Activated CD4-positive, alpha-beta memory T cell treated with anti-CD3 and anti-CD28 coated beads, Interleukin-2, amount 10 ng/mL, durations not matched to agents 7 days and 5 days (primary cell): ENCODE data around the gene ARVCF. TPM values are rescaled to one million over a fixed set of nuclear protein-coding genes. Genes with fewer than 3 reads are reported as not detected.

Experiments used
- CTCF ChIA-PET: fragments of 350-600 bp; sonication (Branson Sonifier 250); formaldehyde crosslinking; loops from one replicate; lab custom pipeline; 2021; ENCODE audit warnings: antibody characterized with exemption, inconsistent platforms; lab: Charles Lee
- POLR2A ChIA-PET: fragments of 350-600 bp; sonication (Branson Sonifier 250); formaldehyde crosslinking; loops from one replicate; lab custom pipeline; 2021; ENCODE audit warnings: antibody characterized with exemption; lab: Charles Lee
- DNase-seq: peaks from one replicate; pipeline ENCODE4 v3.0.0-alpha.2; 2020
- H3K27ac Mint-ChIP-seq: one replicate; pipeline ENCODE4 v1.8.0; 2021; ENCODE audit warnings: mild to moderate bottlenecking, mixed read lengths
- H3K27me3 Mint-ChIP-seq: one replicate; pipeline ENCODE4 v1.8.0; 2021; ENCODE audit warnings: mixed read lengths
- H3K36me3 Mint-ChIP-seq: one replicate; pipeline ENCODE4 v1.8.0; 2021; ENCODE audit warnings: low read depth, mixed read lengths
- H3K4me1 Mint-ChIP-seq: one replicate; pipeline ENCODE4 v1.8.0; 2021; ENCODE audit warnings: mixed read lengths
- H3K4me3 Mint-ChIP-seq: one replicate; pipeline ENCODE4 v1.8.0; 2021; ENCODE audit warnings: mild to moderate bottlenecking, mixed read lengths
- H3K9me3 Mint-ChIP-seq: one replicate; pipeline ENCODE4 v1.8.0; 2021; ENCODE audit warnings: mixed read lengths
- total RNA-seq, 2 experiments: library from RNA; stranded (reverse); gene quantifications; one replicate each; pipeline ENCODE4 v1.2.3, GENCODE V29; 2021

ARVCF gene
- total RNA-seq, 2 experiments from 2014 or later, result 0.58 to 0.71 TPM

DNA sequence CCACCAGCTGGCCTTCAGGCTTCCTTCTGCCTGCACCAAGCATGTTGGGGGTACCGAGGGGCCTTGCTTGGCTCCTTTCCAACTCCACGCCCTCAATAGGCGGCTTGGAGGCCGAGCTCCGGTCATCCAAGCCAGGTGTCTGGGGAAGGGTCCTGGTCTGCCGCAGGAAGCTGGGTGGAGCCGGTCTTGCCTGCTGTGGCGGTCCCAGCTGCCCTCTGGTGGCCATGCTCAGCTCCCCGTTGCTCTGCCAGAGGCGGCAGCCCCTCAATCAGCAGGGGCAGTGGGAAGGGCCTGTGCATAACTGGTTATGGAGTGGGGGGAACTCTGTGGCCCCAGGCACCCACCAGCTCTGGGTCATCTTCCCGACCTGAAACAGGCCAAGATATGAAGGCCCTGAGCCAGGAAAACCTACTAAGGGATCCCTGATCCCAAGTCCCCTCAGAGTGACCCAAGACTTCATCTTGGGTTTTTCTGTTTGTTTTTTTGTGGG lies 3.2 kb downstream of the ARVCF start:
- Mint-ChIP-seq H3K27me3 (peaks cover 24% of the 10 kb centered on the region), H3K27ac (no peak overlapping the region), H3K4me1 (peaks cover 11% of the 10 kb centered on the region), H3K36me3 (no peaks in the 10 kb centered on the region), H3K9me3 (no peaks in the 10 kb centered on the region), H3K4me3 (no peak overlapping the region)
- POLR2A ChIA-PET, result interaction anchor here (3.8 kb wide), 1 partner anchor 8 kb away, joined by 14 read pairs; the partner anchor contains the start of gene TANGO2
- CTCF ChIA-PET, result interaction anchor here (2.0 kb wide), 1 partner anchor 42 kb away, joined by 7 read pairs; no protein-coding TSS in a partner anchor
- DNase-seq, result no peak

DNA sequence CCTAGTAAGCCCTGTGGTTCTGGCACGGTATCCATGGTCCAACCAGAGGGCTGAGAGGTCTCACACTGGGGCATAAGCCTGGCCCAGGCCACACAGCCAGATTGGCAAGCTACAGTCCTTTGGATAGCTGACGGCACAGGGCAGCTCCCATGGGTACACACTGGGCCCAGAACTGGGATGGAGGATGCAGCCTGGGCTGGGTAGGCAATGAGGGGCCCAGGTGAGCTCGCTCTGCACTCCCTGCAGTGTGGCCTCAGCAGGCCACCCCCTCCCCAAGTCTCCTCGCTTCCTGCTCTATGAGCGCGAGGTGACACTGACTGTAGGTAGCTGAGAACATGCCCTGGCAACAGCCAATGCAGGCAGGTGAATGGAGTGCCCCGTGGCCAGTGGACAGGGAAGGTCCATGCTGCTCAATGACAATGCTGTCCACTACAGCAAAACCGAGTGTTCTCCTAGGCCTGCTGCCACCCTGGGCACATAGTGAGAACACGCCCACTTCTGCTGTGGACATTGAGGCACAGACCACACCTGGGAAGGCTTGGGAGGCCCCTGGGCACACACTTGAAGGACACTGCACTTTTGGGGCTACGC lies 3.8 kb downstream of the ARVCF start:
- CTCF ChIA-PET, result interaction anchor here (2.0 kb wide), 1 partner anchor 41 kb away, joined by 7 read pairs; no protein-coding TSS in a partner anchor
- POLR2A ChIA-PET, result interaction anchor here (3.8 kb wide), 1 partner anchor 8 kb away, joined by 14 read pairs; the partner anchor contains the start of gene TANGO2
- Mint-ChIP-seq H3K36me3 (no peaks in the 10 kb centered on the region), H3K9me3 (no peaks in the 10 kb centered on the region), H3K4me3 (no peak overlapping the region), H3K27me3 (peaks cover 18% of the 10 kb centered on the region), H3K4me1 (peaks cover 11% of the 10 kb centered on the region), H3K27ac (no peak overlapping the region)
- no peak for DNase-seq

DNA sequence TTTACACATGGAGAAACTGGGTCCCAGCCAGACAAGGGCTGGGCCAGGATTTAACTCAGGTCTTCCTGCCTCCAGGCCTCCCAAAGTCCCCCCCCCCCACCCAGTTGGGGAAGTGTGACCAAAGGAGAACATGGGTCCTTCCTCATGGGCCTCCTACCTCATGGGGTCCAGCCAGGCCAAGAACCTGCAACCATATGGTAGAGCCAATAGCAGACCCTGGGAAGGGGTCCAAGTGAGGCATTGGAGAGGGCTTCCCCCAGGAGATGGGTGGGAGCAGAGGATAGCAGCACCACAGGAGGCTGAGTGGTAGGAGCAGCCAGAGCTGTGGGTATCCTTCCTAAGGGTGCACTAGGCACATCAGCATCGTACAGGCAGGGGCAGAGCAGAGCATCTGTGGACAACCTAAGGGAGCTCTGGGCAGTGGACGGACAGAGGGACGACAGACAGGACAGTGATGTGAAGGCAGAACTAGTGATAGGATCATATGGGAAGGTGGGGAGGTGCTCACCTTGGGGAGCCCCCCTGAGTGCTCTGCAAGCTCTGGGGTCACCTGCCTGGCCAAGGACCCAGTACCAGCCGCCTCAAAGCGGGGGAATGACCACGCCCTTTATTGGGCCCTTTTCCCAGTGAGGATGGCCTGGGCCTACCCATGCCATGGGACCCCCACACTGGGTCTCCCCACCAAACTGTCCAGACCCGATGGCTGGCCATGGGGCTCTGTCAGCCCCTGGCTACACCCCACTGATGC lies 4.5 kb downstream of the ARVCF start:
- Mint-ChIP-seq H3K27me3 (peaks cover 12% of the 10 kb centered on the region), H3K4me3 (no peak overlapping the region), H3K4me1 (peaks cover 8% of the 10 kb centered on the region), H3K9me3 (no peaks in the 10 kb centered on the region), H3K27ac (no peak overlapping the region), H3K36me3 (no peaks in the 10 kb centered on the region)
- ChIA-PET POLR2A (interaction anchor here (3.8 kb wide), 1 partner anchor 9 kb away, joined by 14 read pairs; the partner anchor contains the start of gene TANGO2), CTCF (interaction anchor here (2.0 kb wide), 1 partner anchor 41 kb away, joined by 7 read pairs; no protein-coding TSS in a partner anchor)
- no peak for DNase-seq

DNA sequence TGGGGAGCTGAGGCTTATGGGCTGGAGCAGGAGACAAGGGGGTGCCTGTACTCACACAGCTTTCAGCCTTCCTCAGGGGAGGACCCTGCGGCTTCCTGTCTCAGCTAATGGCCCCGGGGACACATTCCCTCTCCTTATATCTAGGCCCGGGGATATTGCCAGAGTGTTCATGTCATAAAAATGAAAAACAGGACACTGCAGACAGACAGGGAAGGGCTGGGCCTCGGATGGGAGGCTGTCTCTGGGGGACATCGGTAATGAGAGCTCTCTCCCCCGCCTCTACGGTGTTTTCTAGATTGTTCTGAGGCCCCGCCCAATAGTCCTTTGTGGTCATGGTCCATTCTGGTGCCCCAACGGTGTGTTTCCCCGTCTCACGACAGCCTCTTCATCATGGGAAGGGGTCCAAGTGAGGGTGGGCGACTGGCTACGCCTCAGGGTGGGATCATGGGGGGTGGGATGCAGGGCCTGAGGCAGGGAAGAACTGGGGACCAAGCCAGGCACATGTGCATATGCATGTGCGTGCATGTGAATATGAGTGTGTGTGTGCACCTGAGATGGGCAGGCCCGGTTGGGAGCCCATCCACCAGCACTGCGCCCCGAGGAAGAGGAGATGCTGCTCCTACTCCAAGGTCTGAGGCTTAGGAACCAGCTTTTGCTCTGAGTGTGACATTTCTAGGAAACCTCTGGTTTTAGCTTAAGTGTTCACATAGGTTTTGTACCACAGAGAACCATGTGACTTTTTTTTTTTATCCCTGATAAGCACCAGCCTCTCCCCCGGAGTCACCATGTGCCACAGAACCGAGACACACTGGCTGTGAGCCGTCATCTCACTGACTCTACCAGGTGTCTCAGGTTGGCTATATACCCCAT lies 5.3 kb downstream of the ARVCF start:
- H3K27me3 Mint-ChIP-seq, result peaks cover 10% of the 10 kb centered on the region
- ChIA-PET POLR2A (interaction anchor here (0.9 to 3.8 kb wide), 2 partner anchors 8 to 10 kb away, joined by 3 to 14 read pairs; partner anchors contain the start of gene TANGO2), CTCF (no interaction called here)
- peaks cover 6% of the 10 kb centered on the region for H3K4me1 Mint-ChIP-seq
- no peaks in the 10 kb centered on the region for H3K36me3 Mint-ChIP-seq
- H3K9me3 Mint-ChIP-seq, result no peaks in the 10 kb centered on the region
- H3K27ac Mint-ChIP-seq, result no peak overlapping the region
- no peak overlapping the region for H3K4me3 Mint-ChIP-seq
- DNase-seq, result no peak

DNA sequence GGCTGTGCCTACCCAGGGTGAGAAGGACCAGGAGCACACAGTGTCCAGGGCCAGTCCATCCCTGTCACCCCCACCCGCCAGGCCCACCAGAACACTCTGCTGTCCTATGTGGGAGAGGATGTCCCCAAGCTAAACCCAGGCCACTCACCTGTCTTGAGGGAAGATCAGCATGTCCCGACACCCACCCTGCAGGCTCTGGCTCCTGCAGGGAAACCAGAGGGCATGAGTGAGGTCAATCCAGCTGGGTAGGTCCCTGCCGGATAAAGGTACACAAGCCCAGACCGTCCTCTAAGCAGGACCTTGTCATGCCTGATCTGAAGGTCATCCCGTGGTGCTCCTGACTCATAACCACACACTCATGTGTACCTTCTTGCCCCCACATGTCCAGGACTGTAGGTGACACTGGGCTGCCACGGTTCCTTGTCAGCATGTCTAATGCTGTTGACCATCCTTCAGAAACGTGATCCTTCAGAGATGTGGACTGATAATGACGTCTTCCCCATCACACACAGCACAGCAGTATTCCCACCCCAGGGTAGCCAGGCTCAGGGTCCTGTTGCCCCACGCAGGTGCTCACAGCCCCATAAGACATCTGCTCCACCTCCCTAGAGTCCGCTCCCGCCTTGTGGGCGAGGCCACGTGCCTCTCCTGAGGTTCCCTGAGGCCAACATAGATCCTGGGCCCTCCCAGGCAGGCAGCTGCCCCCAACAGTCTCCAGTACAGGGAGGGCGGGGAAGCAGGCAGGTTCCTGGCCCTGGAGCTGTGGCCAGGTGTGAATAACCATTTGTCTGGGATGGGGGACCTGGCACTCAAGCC lies 6.1 kb downstream of the ARVCF start:
- peaks cover 10% of the 10 kb centered on the region for H3K27me3 Mint-ChIP-seq
- H3K27ac Mint-ChIP-seq, result no peak overlapping the region
- peaks cover 6% of the 10 kb centered on the region for H3K4me1 Mint-ChIP-seq
- ChIA-PET CTCF (no interaction called here), POLR2A (interaction anchor here (0.9 to 3.8 kb wide), 2 partner anchors 9 to 11 kb away, joined by 3 to 14 read pairs; partner anchors contain the start of gene TANGO2)
- H3K9me3 Mint-ChIP-seq, result no peaks in the 10 kb centered on the region
- no peak for DNase-seq
- no peaks in the 10 kb centered on the region for H3K36me3 Mint-ChIP-seq
- H3K4me3 Mint-ChIP-seq, result no peak overlapping the region

DNA sequence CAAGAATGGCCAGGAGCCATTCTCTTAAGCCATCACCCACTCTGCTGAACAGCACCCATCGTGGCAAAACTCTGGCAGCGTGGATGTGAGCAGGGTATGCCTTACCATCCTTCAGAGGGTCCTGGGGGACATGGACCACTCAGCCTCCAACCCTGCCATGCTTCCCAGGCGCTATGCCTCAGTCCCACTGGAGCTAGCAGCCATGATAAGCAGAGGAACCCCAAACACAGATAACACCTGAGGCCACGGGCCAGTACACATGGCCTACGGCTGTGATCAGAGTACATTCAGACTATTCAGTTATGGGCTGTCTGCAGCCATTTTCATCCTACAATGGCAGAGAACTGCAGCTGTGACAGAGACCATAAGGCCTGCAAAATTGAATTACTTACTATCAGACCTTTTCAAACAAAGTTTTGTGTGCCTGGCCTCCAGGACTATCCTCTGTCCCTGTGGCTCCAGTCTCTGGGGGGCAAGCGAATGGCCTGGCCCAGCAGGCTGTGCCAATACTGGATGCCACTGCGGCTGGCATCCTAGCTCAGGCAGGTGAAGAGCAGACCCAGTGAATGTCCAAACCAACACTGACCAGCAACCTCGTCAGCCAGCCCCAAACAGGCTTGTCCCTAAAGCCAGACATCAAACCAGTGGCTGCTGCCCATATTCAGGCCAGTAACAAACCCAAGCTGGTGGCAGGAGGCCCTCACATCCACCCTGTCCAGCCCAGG lies 6.9 kb downstream of the ARVCF start:
- Mint-ChIP-seq H3K9me3 (no peaks in the 10 kb centered on the region), H3K36me3 (no peaks in the 10 kb centered on the region), H3K4me3 (no peak overlapping the region), H3K27ac (no peak overlapping the region), H3K4me1 (peaks cover 4% of the 10 kb centered on the region), H3K27me3 (peaks cover 3% of the 10 kb centered on the region)
- ChIA-PET POLR2A (interaction anchor here (3.8 kb wide), 1 partner anchor 11 kb away, joined by 14 read pairs; the partner anchor contains the start of gene TANGO2), CTCF (no interaction called here)
- no peak for DNase-seq

DNA sequence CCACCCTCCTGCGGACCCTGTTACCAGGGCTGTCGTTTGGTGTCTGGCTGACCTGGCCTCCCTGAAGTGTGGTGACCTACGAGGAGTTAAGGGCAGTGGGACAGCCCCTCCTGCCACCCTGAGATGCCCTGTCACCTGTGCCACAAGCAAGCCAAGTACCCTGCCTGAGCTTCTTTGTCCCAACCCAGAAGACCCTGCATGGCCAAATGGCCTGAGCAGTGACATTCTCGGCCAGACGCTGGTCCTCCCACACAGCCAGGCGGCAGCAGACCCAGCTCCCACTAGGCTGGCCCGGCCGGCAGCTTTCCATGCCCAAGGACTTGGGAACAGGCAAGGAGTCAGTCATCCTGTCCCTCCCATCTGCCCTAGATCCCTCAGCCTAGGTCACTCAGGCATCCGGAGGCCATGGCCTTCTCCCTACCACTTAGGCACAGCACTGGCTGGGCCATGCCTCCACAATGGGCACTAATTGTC lies 7.6 kb downstream of the ARVCF start:
- POLR2A ChIA-PET, result no interaction called here
- peaks cover 2% of the 10 kb centered on the region for H3K9me3 Mint-ChIP-seq
- peaks cover 7% of the 10 kb centered on the region for H3K27me3 Mint-ChIP-seq

DNA sequence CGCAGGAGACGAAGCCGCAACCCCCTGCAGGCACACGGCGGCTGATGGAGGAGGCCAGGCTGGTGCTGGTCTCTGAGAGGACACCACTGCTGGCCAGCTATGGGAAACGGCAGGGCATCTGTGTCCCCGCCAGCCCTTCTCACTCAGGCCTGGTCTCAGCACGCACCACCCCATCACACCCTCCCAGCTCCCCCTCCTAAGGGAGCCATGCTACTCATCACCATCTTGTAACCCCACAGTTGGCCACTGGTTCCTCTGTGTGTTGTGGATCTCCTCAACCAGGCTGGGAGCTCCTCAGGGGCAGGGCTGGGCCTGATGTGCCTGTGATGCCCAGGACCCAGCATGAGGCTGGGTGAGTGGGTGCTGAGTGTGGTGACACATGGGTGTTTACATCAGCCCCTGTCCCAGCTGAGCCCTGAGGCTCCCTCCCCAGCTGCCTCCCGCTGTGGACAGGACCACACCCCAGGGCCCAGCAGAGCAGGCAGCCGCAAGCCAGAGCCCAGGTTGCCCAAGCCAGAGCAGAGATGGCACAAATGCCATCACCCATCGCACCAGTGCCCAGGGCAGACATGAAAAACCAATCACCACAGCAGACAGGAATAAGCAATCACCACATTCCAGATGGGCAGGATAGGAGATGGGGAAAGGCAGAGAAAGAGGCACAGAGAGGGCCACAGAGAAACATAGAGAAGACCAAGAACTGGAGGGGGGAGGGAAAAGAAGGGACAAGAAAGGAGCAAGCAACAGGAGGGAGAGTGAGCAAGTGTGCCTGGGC lies 8.2 kb downstream of the ARVCF start:
- H3K27ac Mint-ChIP-seq, result no peak overlapping the region
- peaks cover 11% of the 10 kb centered on the region for H3K27me3 Mint-ChIP-seq
- peaks cover 4% of the 10 kb centered on the region for H3K4me1 Mint-ChIP-seq
- no peak overlapping the region for H3K4me3 Mint-ChIP-seq
- CTCF ChIA-PET, result no interaction called here
- H3K9me3 Mint-ChIP-seq, result peaks cover 6% of the 10 kb centered on the region
- no peaks in the 10 kb centered on the region for H3K36me3 Mint-ChIP-seq
- no peak for DNase-seq
- POLR2A ChIA-PET, result no interaction called here

More for the DNA sequence above, 7.6 kb downstream of the ARVCF start:
- CTCF ChIA-PET, result no interaction called here
- H3K36me3 Mint-ChIP-seq, result no peaks in the 10 kb centered on the region
- H3K27ac Mint-ChIP-seq, result no peak overlapping the region
- no peak for DNase-seq
- no peak overlapping the region for H3K4me3 Mint-ChIP-seq
- peaks cover 4% of the 10 kb centered on the region for H3K4me1 Mint-ChIP-seq

DNA sequence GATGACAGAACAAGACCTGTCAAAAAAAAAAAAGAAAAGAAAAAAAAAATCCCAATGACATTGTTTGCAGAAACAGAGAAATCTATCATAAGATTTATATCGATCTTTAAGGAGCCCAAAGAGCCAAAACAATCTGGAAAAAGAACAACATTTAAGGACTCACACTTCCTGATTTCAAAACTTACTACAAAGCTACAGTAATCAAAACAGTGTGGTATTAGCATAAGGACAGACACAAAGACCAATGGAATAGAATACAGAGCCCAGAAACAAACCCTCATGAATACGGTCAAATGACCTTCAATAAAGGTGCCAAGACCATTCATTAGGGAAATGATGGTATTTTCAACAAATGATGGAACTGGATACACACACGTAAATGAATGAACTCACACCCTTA lies 12.2 kb downstream of the ARVCF start:
- Mint-ChIP-seq H3K36me3 (no peaks in the 10 kb centered on the region), H3K4me3 (no peak overlapping the region), H3K9me3 (peaks cover 13% of the 10 kb centered on the region), H3K27me3 (peaks cover 15% of the 10 kb centered on the region), H3K27ac (no peak overlapping the region), H3K4me1 (no peaks in the 10 kb centered on the region)
- DNase-seq, result no peak
- CTCF ChIA-PET, result interaction anchor here (0.6 kb wide), 1 partner anchor 30 kb away, joined by 3 read pairs; no protein-coding TSS in a partner anchor
- POLR2A ChIA-PET, result no interaction called here

DNA sequence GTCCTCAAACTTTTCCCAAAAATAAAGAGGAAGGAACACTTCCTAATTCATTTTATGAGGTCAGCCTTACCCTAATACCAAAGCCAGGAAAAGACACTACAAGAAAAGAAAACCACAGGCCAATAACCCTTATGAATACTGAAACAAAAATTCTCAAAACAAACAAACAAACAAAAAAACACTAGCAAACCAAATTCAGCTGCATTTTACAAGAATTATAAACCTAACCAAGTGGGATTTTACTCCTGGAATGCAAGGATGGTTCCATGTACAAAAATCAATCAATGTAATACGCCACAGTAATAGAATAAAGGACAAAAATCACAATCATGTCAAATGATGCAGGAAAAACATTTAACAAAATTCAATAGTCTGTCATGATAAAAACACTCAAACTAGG lies 13.3 kb downstream of the ARVCF start:
- H3K36me3 Mint-ChIP-seq, result no peaks in the 10 kb centered on the region
- no peak overlapping the region for H3K4me3 Mint-ChIP-seq

DNA sequence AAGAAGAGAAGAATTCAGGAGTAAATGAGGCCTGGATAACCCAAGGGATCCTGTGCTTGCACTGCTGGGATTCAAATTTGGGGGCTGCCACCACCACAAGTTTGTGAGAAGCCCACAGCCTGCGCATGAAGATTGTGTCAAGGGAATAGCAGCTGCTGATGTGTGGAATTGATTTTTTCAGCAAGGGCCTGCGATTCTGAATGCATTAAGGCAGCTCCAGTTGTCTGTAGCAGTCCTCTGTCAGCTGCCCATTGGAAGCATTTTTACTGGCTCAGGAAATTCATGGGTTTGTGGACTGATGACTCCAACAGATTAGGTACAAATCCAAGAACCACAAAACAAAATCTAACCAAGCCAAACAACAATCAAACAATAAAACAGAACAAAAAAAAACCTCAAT lies 14.0 kb downstream of the ARVCF start:
- no peaks in the 10 kb centered on the region for H3K4me1 Mint-ChIP-seq
- CTCF ChIA-PET, result no interaction called here
- H3K36me3 Mint-ChIP-seq, result no peaks in the 10 kb centered on the region
- no peak for DNase-seq
- H3K4me3 Mint-ChIP-seq, result no peak overlapping the region
- no peak overlapping the region for H3K27ac Mint-ChIP-seq
- POLR2A ChIA-PET, result interaction anchor here (1.0 kb wide), 1 partner anchor 103 kb away, joined by 3 read pairs; no protein-coding TSS in a partner anchor
- peaks cover 13% of the 10 kb centered on the region for H3K9me3 Mint-ChIP-seq
- peaks cover 15% of the 10 kb centered on the region for H3K27me3 Mint-ChIP-seq

More for the DNA sequence above, 13.3 kb downstream of the ARVCF start:
- Mint-ChIP-seq H3K9me3 (peaks cover 13% of the 10 kb centered on the region), H3K4me1 (no peaks in the 10 kb centered on the region), H3K27me3 (peaks cover 15% of the 10 kb centered on the region), H3K27ac (no peak overlapping the region)
- POLR2A ChIA-PET, result no interaction called here
- CTCF ChIA-PET, result no interaction called here
- DNase-seq, result no peak
